Suppressor macrophage (primary cell): ENCODE data around the gene PNISR.

ENCODE experiments used
- DNase-seq, 4 experiments: peaks; one replicate each; pipeline ENCODE4 v3.0.0-alpha.2; 2020 to 2022

The PNISR gene

GRCh38 chr6:99407076-99407475, 18.0 kb downstream of the PNISR start:
- no peak for DNase-seq

- peak; percentile 32 to 63 (median 51) for DNase-seq
Measured at GRCh38 chr6:99402448-99402847, 22.7 kb downstream of the PNISR start.

GRCh38 chr6:99397287-99397686, 27.8 kb downstream of the PNISR start:
- DNase-seq, result peak; percentile 16 to 59 (median 42)

GRCh38 chr6:99393698-99394531, 31.2 kb downstream of the PNISR start, which contains the start of gene COQ3:
Gene COQ3 (minus strand): TSS chr6:99394195. CDS start chr6:99394179, 16 bp downstream.
- peak; percentile 72 to 86 (median 77) for DNase-seq

GRCh38 chr6:99393366-99393697, 31.8 kb downstream of the PNISR start:
- peak in 1 of 4 experiments; percentile 12 for DNase-seq

- no peak for DNase-seq
Measured at GRCh38 chr6:99390896-99391295, 34.2 kb downstream of the PNISR start.

- no peak for DNase-seq
Measured at GRCh38 chr6:99384507-99384906, 40.6 kb downstream of the PNISR start.

- peak in 3 of 4 experiments; percentile 17 to 64 (median 54) for DNase-seq
Measured at GRCh38 chr6:99378636-99379035, 46.5 kb downstream of the PNISR start.

- DNase-seq, result no peak
Measured at GRCh38 chr6:99369533-99369932, 55.6 kb downstream of the PNISR start.

- DNase-seq, result no peak
Measured at GRCh38 chr6:99366852-99367251, 58.3 kb downstream of the PNISR start.

GRCh38 chr6:99364026-99364425, 61.1 kb downstream of the PNISR start:
- no peak for DNase-seq

GRCh38 chr6:99362678-99363268, 62.3 kb downstream of the PNISR start:
- no peak for DNase-seq

GRCh38 chr6:99359800-99360199, 65.3 kb downstream of the PNISR start:
- DNase-seq, result no peak

- DNase-seq, result no peak
Measured at GRCh38 chr6:99356641-99357040, 68.5 kb downstream of the PNISR start.

- DNase-seq, result no peak
Measured at GRCh38 chr6:99354983-99355382, 70.1 kb downstream of the PNISR start.

- DNase-seq, result no peak
Measured at GRCh38 chr6:99353126-99353525, 72.0 kb downstream of the PNISR start.

- no peak for DNase-seq
Measured at GRCh38 chr6:99350573-99350972, 74.5 kb downstream of the PNISR start.

- DNase-seq, result peak in 3 of 4 experiments; percentile 8 to 34 (median 11)
Measured at GRCh38 chr6:99349171-99350141, 75.7 kb downstream of the PNISR start, which contains the start of gene FAXC. Gene FAXC (minus strand): TSS chr6:99349674. CDS start chr6:99349372, 302 bp downstream.

GRCh38 chr6:99348288-99349170, 76.6 kb downstream of the PNISR start:
- DNase-seq, result no peak
